Frontal cortex (tissue), 4 donors: ENCODE results near the gene PURB. TPM values are rescaled to one million over a fixed set of nuclear protein-coding genes. Genes with fewer than 3 reads are reported as not detected.
"Not testable (repeated sequence)": the region's sequence is repeated elsewhere in the genome, so short reads cannot be mapped to it uniquely, and the experiment has no call there.

Source experiments
- DNase-seq, 2 donors: peaks; one replicate each; pipeline ENCODE4 v3.0.0; 2012; ENCODE audit warnings: low spot score in 2 of 2
- FAIRE-seq: peaks from 2 replicates; lab custom pipeline; 2012; peaks lifted over from hg19 to GRCh38; lab: Jason Lieb, UNC
- total RNA-seq: library from RNA; depleted of rRNA; stranded (reverse); fragments of >200 nt; gene quantifications from one replicate; pipeline ENCODE4 v1.2.3, GENCODE V29; 2014
- donor health status: control.
- donor health status: control.
- donor health status: control.

PURB gene
- total RNA-seq, result 36.7 TPM

DNA sequence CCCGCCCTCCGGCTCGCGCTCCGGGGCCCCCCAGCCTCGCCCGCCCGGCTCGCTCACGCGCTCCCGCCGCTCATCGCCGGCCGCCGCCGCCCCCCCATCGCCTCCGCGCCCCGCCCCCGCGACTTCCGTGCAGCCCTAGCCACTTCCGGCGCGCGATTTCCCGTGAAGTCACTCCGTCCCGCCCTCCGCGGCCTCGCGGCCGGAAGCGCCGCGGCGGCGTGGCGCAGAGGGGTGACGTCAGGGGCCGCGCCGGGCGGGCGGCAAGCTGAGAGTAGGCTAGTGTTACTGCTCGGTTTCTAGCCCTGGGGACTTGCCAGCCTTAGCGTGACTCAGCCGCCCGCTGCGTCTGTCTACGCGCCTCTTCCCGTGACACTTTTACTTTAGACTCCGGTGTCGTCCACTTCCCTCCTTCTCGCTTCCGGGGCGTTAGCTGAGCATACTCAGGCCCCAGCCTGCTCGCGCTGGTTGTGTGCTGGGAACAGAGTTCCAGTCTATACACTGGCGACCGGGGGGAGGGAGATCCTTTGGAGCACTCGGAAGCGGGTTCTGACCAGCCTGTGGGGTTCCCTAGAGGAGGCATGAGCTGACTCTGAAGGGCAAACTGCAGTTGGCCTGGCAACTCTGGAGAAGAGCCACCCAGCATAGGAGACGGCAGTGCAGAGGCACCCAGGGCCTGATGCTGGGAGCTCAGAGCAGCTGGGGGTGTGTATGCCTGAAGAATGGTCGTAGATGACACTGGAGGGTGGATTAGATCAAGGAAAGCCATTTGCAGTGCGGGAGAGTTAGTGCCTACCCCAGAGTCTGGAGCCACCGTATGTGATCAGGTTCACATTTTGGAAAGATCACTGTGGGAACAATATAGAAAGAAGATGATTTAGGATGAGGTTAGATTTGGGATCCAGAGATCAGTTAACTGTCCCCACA, at the start of gene PURB:
TSS of gene PURB (minus strand) at position 137 of the 924 bp plus-strand sequence. CDS start 182 bp downstream, outside the sequence.
- FAIRE-seq, result no peak

GRCh38 chr7:44935016-44935415, 49.7 kb upstream of the PURB start:
- FAIRE-seq, result no peak
- no peak for DNase-seq

More for the DNA sequence above, at the start of gene PURB:
- peak; percentile 95 to 98 for DNase-seq

- not testable (repeated sequence) for DNase-seq, FAIRE-seq
Measured at GRCh38 chr7:44934510-44934909, 49.2 kb upstream of the PURB start.

- FAIRE-seq (no peak), DNase-seq (no peak)
Measured at GRCh38 chr7:44930921-44931320, 45.6 kb upstream of the PURB start.

- FAIRE-seq (no peak), DNase-seq (no peak)
Measured at GRCh38 chr7:44922351-44922694, 37.0 kb upstream of the PURB start.

GRCh38 chr7:44921607-44922350, 36.4 kb upstream of the PURB start:
- no peak for FAIRE-seq

GRCh38 chr7:44920119-44920518, 34.8 kb upstream of the PURB start:
- FAIRE-seq (no peak), DNase-seq (no peak)

More at GRCh38 chr7:44921607-44922350, 36.4 kb upstream of the PURB start:
- peak; percentile 60 to 68 for DNase-seq

GRCh38 chr7:44918029-44918428, 32.7 kb upstream of the PURB start:
- no peak for DNase-seq
- FAIRE-seq, result no peak

- DNase-seq, result no peak
- no peak for FAIRE-seq
Measured at GRCh38 chr7:44917465-44917864, 32.1 kb upstream of the PURB start.

GRCh38 chr7:44914992-44915607, 29.8 kb upstream of the PURB start:
- peak in 1 of 2 donors; percentile 32 for DNase-seq
- FAIRE-seq, result no peak

DNA sequence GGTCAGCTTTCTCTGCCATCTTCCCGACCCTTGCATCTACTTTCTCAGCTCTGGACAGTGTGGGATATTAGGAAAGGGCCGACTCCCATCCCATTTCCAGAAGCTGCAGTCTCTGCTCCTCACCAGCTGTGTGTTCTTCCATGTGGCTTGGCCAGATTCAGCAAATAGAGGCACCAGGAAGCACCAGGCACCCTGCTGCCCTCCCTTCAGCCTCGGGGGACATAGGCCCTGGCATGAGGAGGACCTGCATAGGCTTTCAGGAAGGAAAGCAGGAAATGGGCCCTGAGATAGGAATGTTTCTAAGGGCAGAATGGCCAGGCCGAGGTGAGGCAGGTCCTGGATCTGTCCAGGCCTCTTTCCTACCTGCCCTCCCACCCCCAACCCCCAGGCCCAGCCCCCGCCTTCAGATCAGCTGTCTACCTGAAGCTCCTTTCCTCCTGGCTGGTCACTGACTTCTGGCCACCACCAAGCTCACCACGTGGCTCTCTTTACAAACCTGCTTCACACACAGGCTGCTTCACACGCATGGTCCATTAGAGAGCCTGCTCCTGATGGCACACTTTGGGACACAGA, 27.5 kb upstream of the PURB start:
- FAIRE-seq (no peak), DNase-seq (no peak)

DNA sequence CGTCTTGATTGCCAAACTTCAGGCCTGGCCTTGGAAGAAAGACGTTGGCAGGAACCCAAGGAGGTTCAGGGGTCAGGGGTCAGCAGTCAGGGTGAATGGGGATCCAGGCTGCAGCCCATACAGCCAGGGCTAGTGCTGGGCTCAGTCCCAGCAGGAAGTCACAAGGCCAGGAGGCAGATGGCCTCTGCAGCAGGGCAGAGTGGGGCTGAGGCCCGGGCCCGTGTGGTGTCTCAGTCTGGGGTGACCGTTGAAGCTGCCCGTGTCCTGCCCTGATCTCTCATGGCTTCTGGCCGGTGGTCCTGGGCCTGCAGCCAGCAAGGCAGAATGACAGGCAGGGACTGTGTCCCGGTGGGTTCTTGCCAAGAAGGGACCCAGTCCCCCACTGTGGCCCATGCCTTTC, 26.6 kb upstream of the PURB start:
- no peak for FAIRE-seq
- no peak for DNase-seq

GRCh38 chr7:44909596-44910389, 24.5 kb upstream of the PURB start:
- DNase-seq (no peak), FAIRE-seq (no peak)

GRCh38 chr7:44906965-44907364, 21.6 kb upstream of the PURB start:
- FAIRE-seq (no peak), DNase-seq (no peak)

DNA sequence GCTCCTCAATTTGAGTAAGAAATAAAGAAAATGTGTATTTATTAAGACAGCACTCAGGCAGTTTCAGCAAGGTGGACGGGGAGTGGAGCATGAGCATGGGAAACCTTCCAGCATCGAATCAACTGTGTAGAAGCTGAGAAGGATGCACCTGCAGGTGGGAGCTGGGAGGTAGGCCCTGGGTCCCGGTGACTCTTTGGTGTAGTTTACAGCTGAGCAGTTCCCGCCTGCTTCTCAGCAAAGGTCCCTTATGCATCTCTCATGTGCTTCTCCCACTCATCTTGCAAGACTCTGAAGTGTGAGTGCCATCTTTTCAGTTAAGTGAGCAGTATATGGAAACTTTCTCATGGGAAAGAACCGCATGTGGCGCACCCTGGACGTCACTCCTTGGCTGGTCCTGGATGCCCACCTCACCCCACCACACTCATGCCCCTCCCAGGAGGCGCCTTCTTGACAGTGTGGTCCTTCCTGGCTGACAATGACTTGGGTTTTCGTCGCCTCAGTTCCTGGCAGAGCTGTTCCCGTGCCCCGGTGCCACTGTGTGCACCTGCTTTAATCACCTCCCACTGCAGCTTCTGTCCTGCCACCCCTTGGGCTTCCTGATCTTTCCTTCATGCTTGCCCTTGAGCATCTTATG, 19.8 kb upstream of the PURB start:
- DNase-seq, result no peak
- no peak for FAIRE-seq

GRCh38 chr7:44899443-44899842, 14.1 kb upstream of the PURB start:
- DNase-seq, result no peak
- no peak for FAIRE-seq

DNA sequence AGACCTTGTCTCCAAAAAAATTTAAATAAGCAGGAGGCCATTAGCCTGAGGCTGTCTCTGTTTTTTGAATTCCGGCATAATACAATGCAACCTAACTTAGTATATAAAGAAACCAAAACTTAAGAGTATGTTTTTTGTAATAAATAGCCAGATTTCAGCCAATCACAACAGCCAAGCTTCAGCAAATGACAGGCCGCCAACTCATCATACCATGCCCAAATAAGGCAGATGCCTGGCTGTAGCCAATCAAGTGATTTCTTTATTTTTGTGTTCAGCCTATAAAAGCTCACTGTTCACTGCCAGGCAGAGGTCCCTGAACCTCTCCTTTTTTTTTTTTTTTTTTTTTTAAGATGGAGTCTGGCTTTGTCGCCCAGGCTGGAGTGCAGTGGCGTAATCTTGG, 12.7 kb upstream of the PURB start:
- DNase-seq (no peak), FAIRE-seq (no peak)

- FAIRE-seq (no peak), DNase-seq (no peak)
Measured at GRCh38 chr7:44897309-44897708, 12.0 kb upstream of the PURB start.
